Upper lobe of right lung (tissue), 1 donor: ENCODE measurements around the gene DNAJC4. TPM values are rescaled to one million over a fixed set of nuclear protein-coding genes. Genes with fewer than 3 reads are reported as not detected.
A peak's percentile ranks its signal among the peaks of the same experiment; 100 is the strongest.

ENCODE experiments used
- ATAC-seq: fragments of 200-7000 bp; cut with Tn5 transposase; one replicate; pipeline ENCODE4 v1.9.1; 2020; ENCODE audit warnings: mild to moderate bottlenecking, moderate library complexity
- DNase-seq: peaks from one replicate; pipeline ENCODE4 v3.0.0-alpha.2; 2020
- H3K27ac ChIP-seq: fragments of 200-600 bp; one replicate; pipeline ENCODE4 v1.8.0; 2022
- H3K27me3 ChIP-seq: fragments of 200-600 bp; one replicate; pipeline ENCODE4 v1.8.0; 2022; ENCODE audit warnings: mild to moderate bottlenecking
- H3K36me3 ChIP-seq: fragments of 200-600 bp; one replicate; pipeline ENCODE4 v1.8.0; 2022
- H3K4me1 ChIP-seq: fragments of 200-600 bp; one replicate; pipeline ENCODE4 v1.8.0; 2022
- H3K4me3 ChIP-seq: fragments of 200-600 bp; one replicate; pipeline ENCODE4 v1.8.0; 2022; ENCODE audit warnings: mild to moderate bottlenecking
- H3K9me3 ChIP-seq: fragments of 200-600 bp; one replicate; pipeline ENCODE4 v1.8.0; 2022
- CTCF ChIP-seq: fragments of 200-600 bp; IDR thresholded peaks from one replicate; pipeline ENCODE4 v1.8.0; 2022; ENCODE audit warnings: antibody characterized with exemption
- intact Hi-C: fragments of 100-400 bp; cut with DNase I; formaldehyde crosslinking; loops from one replicate; pipeline ENCODE4 v1.11.0; 2022
- total RNA-seq: library from RNA; stranded (reverse); fragmentation: NEBNext Ultra II Directional; extraction: Animal tissue kit (Norgen Biotek cat#: 25700); gene quantifications from one replicate; pipeline ENCODE4 v1.2.1, GENCODE V29; 2021
- donor health status: DM: no; HTN: yes; CAD: no; lungs with severe emphysema.

DNAJC4 gene
- total RNA-seq, 1 donor from 2014 or later = 36.4 TPM

- H3K27ac ChIP-seq = peak overlapping the region; percentile 55
- TF ChIP-seq CTCF = no peak
- H3K4me3 ChIP-seq = no peak overlapping the region
- DNase-seq (peak; percentile 63), ATAC-seq (no peak)
- peaks cover 17% of the 10 kb centered on the region for H3K36me3 ChIP-seq
- intact Hi-C loops = no loop called here
- H3K9me3 ChIP-seq = no peaks in the 10 kb centered on the region
- peaks cover 49% of the 10 kb centered on the region for H3K4me1 ChIP-seq
- H3K27me3 ChIP-seq = no peaks in the 10 kb centered on the region
Observed at GRCh38 chr11:64238076-64238475, 7.7 kb downstream of the DNAJC4 start.

GRCh38 chr11:64238999-64239398 is 8.7 kb downstream of the DNAJC4 start:
- Histone ChIP-seq H3K36me3 (peaks cover 26% of the 10 kb centered on the region), H3K4me1 (peaks cover 43% of the 10 kb centered on the region), H3K9me3 (no peaks in the 10 kb centered on the region), H3K27me3 (no peaks in the 10 kb centered on the region), H3K27ac (peak overlapping the region; percentile 98), H3K4me3 (no peak overlapping the region)
- DNase-seq (no peak), ATAC-seq (no peak)
- no peak for TF ChIP-seq CTCF
- intact Hi-C loops = no loop called here

GRCh38 chr11:64239662-64240434 is 9.5 kb downstream of the DNAJC4 start:
- Histone ChIP-seq H3K4me1 (peaks cover 43% of the 10 kb centered on the region), H3K9me3 (no peaks in the 10 kb centered on the region), H3K36me3 (peaks cover 28% of the 10 kb centered on the region), H3K4me3 (peak overlapping the region; percentile 94), H3K27me3 (no peaks in the 10 kb centered on the region), H3K27ac (peak overlapping the region; percentile 98)
- peak; percentile 66 for DNase-seq
- intact Hi-C loops = no loop called here
- no peak for ATAC-seq
- no peak for TF ChIP-seq CTCF

GRCh38 chr11:64240435-64241240 is 10.3 kb downstream of the DNAJC4 start, which contains the start of gene FKBP2:
TSS of gene FKBP2 (plus strand) at chr11:64241095. CDS start at chr11:64242388, 1,293 bp downstream.
- H3K36me3 ChIP-seq = peaks cover 28% of the 10 kb centered on the region
- peak within 1 kb of the TSS; percentile 94 for H3K4me3 ChIP-seq
- H3K4me1 ChIP-seq = peaks cover 41% of the 10 kb centered on the region
- intact Hi-C loops = no loop called here
- DNase-seq = peak; percentile 99
- no peaks in the 10 kb centered on the region for H3K27me3 ChIP-seq
- peak within 1 kb of the TSS; percentile 98 for H3K27ac ChIP-seq
- ATAC-seq = peak; percentile 80
- TF ChIP-seq CTCF = no peak
- H3K9me3 ChIP-seq = no peaks in the 10 kb centered on the region

- no peaks in the 10 kb centered on the region for H3K9me3 ChIP-seq
- peak; percentile 91 for ATAC-seq
- peaks cover 28% of the 10 kb centered on the region for H3K36me3 ChIP-seq
- intact Hi-C loops = no loop called here
- H3K27me3 ChIP-seq = no peaks in the 10 kb centered on the region
- no peak for TF ChIP-seq CTCF
- peak overlapping the region; percentile 98 for H3K27ac ChIP-seq
- peaks cover 41% of the 10 kb centered on the region for H3K4me1 ChIP-seq
- peak overlapping the region; percentile 94 for H3K4me3 ChIP-seq
- peak; percentile 100 for DNase-seq
Observed at GRCh38 chr11:64241241-64241490, 10.8 kb downstream of the DNAJC4 start.
